ENCODE data around the gene ILF3. TPM values are rescaled to one million over a fixed set of nuclear protein-coding genes. Genes with fewer than 3 reads are reported as not detected.

Gene ILF3
- polyA plus RNA-seq, 3 donors, result 34.4 to 189 (median 48.1) TPM

DNA sequence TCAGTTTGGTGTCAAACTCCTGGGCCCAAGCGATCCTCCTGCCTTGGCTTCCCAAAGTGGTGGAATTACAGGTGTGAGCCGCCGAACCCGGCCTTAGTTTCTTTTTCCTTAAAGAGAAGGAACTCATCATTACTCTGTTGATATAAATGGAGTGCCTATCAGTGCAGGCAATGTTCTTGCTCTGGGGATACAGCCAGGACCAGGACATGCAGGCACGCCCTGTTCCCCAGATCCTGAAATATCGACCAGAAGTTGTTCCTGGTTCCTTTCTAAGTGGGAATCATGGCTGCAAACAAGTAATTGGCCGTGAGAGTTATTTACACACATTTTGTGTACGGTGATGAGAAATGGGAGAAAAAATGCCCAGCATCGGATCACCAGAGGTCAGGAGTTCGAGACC, 72.1 kb downstream of the ILF3 start:
- peaks cover 24 to 47% of the 10 kb centered on the region in 2 donors for H3K36me3 Mint-ChIP-seq
- intact Hi-C loops (cut with micrococcal nuclease), result no loop called here
- Histone ChIP-seq H2AFZ (ENCODE audit: insufficient read depth, low read depth, low read length, poor library complexity, severe bottlenecking) (no peak overlapping the region), H3K4me1 (ENCODE audit: control insufficient read depth in 1 of 2, insufficient read depth in 2 of 2, low read length in 2 of 2) (peaks cover 33 to 36% of the 10 kb centered on the region in 2 donors), H3K9me3 (replicated peaks in 1 of 2; ENCODE audit: control insufficient read depth in 1 of 2, insufficient read depth in 1 of 2, low read length in 2 of 2) (no peaks in the 10 kb centered on the region), H3K9ac (ENCODE audit: insufficient read depth, low read length, poor library complexity, severe bottlenecking) (no peak overlapping the region), H4K20me1 (ENCODE audit: insufficient read depth, low read length) (peaks cover 100% of the 10 kb centered on the region), H3K36me3 (replicated peaks in 1 of 2; ENCODE audit: control insufficient read depth in 1 of 2, insufficient read depth in 2 of 2, low read length in 2 of 2) (peaks cover 0 to 23% of the 10 kb centered on the region in 2 donors), H3K27ac (ENCODE audit: low read depth in 1 of 2, low read length in 2 of 2) (peak overlapping the region in 1 of 2 donors; percentile 20), H3K4me3 (replicated peaks in 1 of 3; ENCODE audit: low read depth in 2 of 3, low read length in 3 of 3) (no peak overlapping the region), H3K4me2 (replicated peaks; ENCODE audit: extremely low read depth, low read length, poor library complexity, severe bottlenecking) (no peak overlapping the region), H3K27me3 (ENCODE audit: control insufficient read depth in 2 of 2, insufficient read depth in 2 of 2, low read length in 2 of 2) (no peaks in the 10 kb centered on the region), H3K79me2 (ENCODE audit: insufficient read depth, low read length) (peaks cover 100% of the 10 kb centered on the region)
- H3K9me3 Mint-ChIP-seq, result no peaks in the 10 kb centered on the region
- whole genome bisulfite sequencing (ENCODE audit: insufficient coverage), result 83% methylated on average over 2 of the region's 10 CpGs
- H3K4me1 Mint-ChIP-seq, result peaks cover 48% of the 10 kb centered on the region
- no peak overlapping the region for H3K4me3 Mint-ChIP-seq
- no peaks in the 10 kb centered on the region for H3K27me3 Mint-ChIP-seq (ENCODE audit: low read depth in 3 of 3)
- no peak for DNase-seq
- TF ChIP-seq, protein P1, sequence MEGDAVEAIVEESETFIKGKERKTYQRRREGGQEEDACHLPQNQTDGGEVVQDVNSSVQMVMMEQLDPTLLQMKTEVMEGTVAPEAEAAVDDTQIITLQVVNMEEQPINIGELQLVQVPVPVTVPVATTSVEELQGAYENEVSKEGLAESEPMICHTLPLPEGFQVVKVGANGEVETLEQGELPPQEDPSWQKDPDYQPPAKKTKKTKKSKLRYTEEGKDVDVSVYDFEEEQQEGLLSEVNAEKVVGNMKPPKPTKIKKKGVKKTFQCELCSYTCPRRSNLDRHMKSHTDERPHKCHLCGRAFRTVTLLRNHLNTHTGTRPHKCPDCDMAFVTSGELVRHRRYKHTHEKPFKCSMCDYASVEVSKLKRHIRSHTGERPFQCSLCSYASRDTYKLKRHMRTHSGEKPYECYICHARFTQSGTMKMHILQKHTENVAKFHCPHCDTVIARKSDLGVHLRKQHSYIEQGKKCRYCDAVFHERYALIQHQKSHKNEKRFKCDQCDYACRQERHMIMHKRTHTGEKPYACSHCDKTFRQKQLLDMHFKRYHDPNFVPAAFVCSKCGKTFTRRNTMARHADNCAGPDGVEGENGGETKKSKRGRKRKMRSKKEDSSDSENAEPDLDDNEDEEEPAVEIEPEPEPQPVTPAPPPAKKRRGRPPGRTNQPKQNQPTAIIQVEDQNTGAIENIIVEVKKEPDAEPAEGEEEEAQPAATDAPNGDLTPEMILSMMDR (IDR thresholded peaks at IDR 0.05), result no peak
- H3K27ac Mint-ChIP-seq, result peak overlapping the region in 1 of 7 donors; percentile 27

GRCh38 chr19:10727685-10728201, 73.6 kb downstream of the ILF3 start:
- peak overlapping the region in 6 of 7 donors; percentile 9 to 80 (median 62) for H3K27ac Mint-ChIP-seq
- intact Hi-C loops (cut with micrococcal nuclease), result no loop called here
- peaks cover 59% of the 10 kb centered on the region for H3K4me1 Mint-ChIP-seq
- Histone ChIP-seq H3K4me1 (ENCODE audit: control insufficient read depth in 1 of 2, insufficient read depth in 2 of 2, low read length in 2 of 2) (peaks cover 46 to 48% of the 10 kb centered on the region in 2 donors), H3K36me3 (replicated peaks in 1 of 2; ENCODE audit: control insufficient read depth in 1 of 2, insufficient read depth in 2 of 2, low read length in 2 of 2) (peaks cover 0 to 21% of the 10 kb centered on the region in 2 donors), H3K9me3 (replicated peaks in 1 of 2; ENCODE audit: control insufficient read depth in 1 of 2, insufficient read depth in 1 of 2, low read length in 2 of 2) (no peaks in the 10 kb centered on the region), H3K27ac (ENCODE audit: low read depth in 1 of 2, low read length in 2 of 2) (peak overlapping the region; percentile 6 to 23), H3K4me3 (replicated peaks in 1 of 3; ENCODE audit: low read depth in 2 of 3, low read length in 3 of 3) (no peak overlapping the region), H2AFZ (ENCODE audit: insufficient read depth, low read depth, low read length, poor library complexity, severe bottlenecking) (no peak overlapping the region), H3K27me3 (ENCODE audit: control insufficient read depth in 2 of 2, insufficient read depth in 2 of 2, low read length in 2 of 2) (no peaks in the 10 kb centered on the region), H3K4me2 (replicated peaks; ENCODE audit: extremely low read depth, low read length, poor library complexity, severe bottlenecking) (no peak overlapping the region), H4K20me1 (ENCODE audit: insufficient read depth, low read length) (peaks cover 96% of the 10 kb centered on the region), H3K79me2 (ENCODE audit: insufficient read depth, low read length) (peaks cover 98% of the 10 kb centered on the region), H3K9ac (ENCODE audit: insufficient read depth, low read length, poor library complexity, severe bottlenecking) (no peak overlapping the region)
- peaks cover 23 to 45% of the 10 kb centered on the region in 2 donors for H3K36me3 Mint-ChIP-seq
- no peaks in the 10 kb centered on the region for H3K27me3 Mint-ChIP-seq (ENCODE audit: low read depth in 3 of 3)
- no peaks in the 10 kb centered on the region for H3K9me3 Mint-ChIP-seq
- DNase-seq, result no peak
- no peak overlapping the region for H3K4me3 Mint-ChIP-seq
- WGBS (ENCODE audit: insufficient coverage), result 86% methylated on average over 7 of the region's 14 CpGs
- TF ChIP-seq, protein P1 (IDR thresholded peaks at IDR 0.05), result no peak
